GM23338 (cell line): ENCODE results near the gene FN3KRP. TPM values are rescaled to one million over a fixed set of nuclear protein-coding genes. Genes with fewer than 3 reads are reported as not detected.

Experiments used
- ATAC-seq: fragments of 200-7000 bp; cut with Tn5 transposase; 3 replicates; pipeline ENCODE4 v1.9.1; 2020
- DNase-seq: peaks from one replicate; pipeline ENCODE4 v3.0.0-alpha.2; 2015; ENCODE audit warnings: low spot score
- H2AFZ ChIP-seq: fragments of 200-600 bp; sonication (generic); 2 replicates; pipeline ENCODE4 v1.8.0; 2016; ENCODE audit warnings: antibody characterized with exemption, mild to moderate bottlenecking, moderate library complexity
- H3F3A ChIP-seq: fragments of 200-600 bp; sonication (generic); replicated peaks from 2 replicates; pipeline ENCODE4 v1.8.0; 2017; ENCODE audit warnings: antibody characterized with exemption, mixed run types, low read depth
- H3K27ac ChIP-seq: fragments of 200-600 bp; sonication (generic); 2 replicates; pipeline ENCODE4 v1.6.1; 2016; ENCODE audit warnings: low read depth
- H3K27me3 ChIP-seq: fragments of 200-600 bp; sonication (generic); 2 replicates; pipeline ENCODE4 v1.8.0; 2016; ENCODE audit warnings: mild to moderate bottlenecking, mixed run types, moderate library complexity; ENCODE audit not compliant: insufficient read depth
- H3K36me3 ChIP-seq: fragments of 200-600 bp; sonication (generic); 2 replicates; pipeline ENCODE4 v1.8.0; 2016; ENCODE audit warnings: mild to moderate bottlenecking; ENCODE audit not compliant: insufficient read depth
- H3K4me1 ChIP-seq: fragments of 200-600 bp; sonication (generic); 2 replicates; pipeline ENCODE4 v1.8.0; 2016; ENCODE audit warnings: mild to moderate bottlenecking, moderate library complexity; ENCODE audit not compliant: insufficient read depth
- H3K4me2 ChIP-seq: fragments of 200-600 bp; sonication (generic); 2 replicates; pipeline ENCODE4 v1.7.1; 2017; ENCODE audit warnings: mixed run types
- H3K4me3 ChIP-seq: fragments of 200-600 bp; sonication (generic); 2 replicates; pipeline ENCODE4 v1.6.1; 2016; ENCODE audit warnings: mixed run types
- H3K79me2 ChIP-seq: fragments of 200-600 bp; sonication (generic); replicated peaks from 2 replicates; pipeline ENCODE4 v1.8.0; 2017; ENCODE audit warnings: mild to moderate bottlenecking; ENCODE audit not compliant: insufficient read depth
- H3K9me2 ChIP-seq: fragments of 200-600 bp; sonication (generic); 2 replicates; pipeline ENCODE4 v1.8.0; 2017; ENCODE audit not compliant: insufficient read depth
- H4K20me1 ChIP-seq: fragments of 200-600 bp; sonication (generic); replicated peaks from 2 replicates; pipeline ENCODE4 v1.8.0; 2017; ENCODE audit warnings: mild to moderate bottlenecking; ENCODE audit not compliant: insufficient read depth
- H3K27ac Mint-ChIP-seq: 2 replicates; pipeline ENCODE4 v1.8.0; 2020; ENCODE audit warnings: inconsistent platforms, mild to moderate bottlenecking, moderate library complexity, mixed read lengths
- H3K27me3 Mint-ChIP-seq: 3 replicates; pipeline ENCODE4 v1.8.0; 2022; ENCODE audit warnings: low read depth, mild to moderate bottlenecking, moderate library complexity, mixed read lengths, inconsistent platforms; ENCODE audit not compliant: insufficient read depth, poor library complexity
- H3K36me3 Mint-ChIP-seq: 3 replicates; pipeline ENCODE4 v1.8.0; 2021; ENCODE audit warnings: low read depth, mild to moderate bottlenecking, inconsistent platforms, moderate library complexity, mixed read lengths
- H3K4me1 Mint-ChIP-seq: 3 replicates; pipeline ENCODE4 v1.8.0; 2020; ENCODE audit warnings: mild to moderate bottlenecking, inconsistent platforms, mixed read lengths
- H3K4me3 Mint-ChIP-seq: 3 replicates; pipeline ENCODE4 v1.8.0; 2021; ENCODE audit warnings: moderate library complexity, mild to moderate bottlenecking, inconsistent platforms, mixed read lengths
- H3K9me3 Mint-ChIP-seq: 3 replicates; pipeline ENCODE4 v1.8.0; 2020; ENCODE audit warnings: moderate library complexity, mild to moderate bottlenecking, inconsistent platforms, mixed read lengths
- CTCF ChIP-seq, 2 experiments: fragments of 200-600 bp in 1 of 2; sonication (generic) in 1 of 2; conservative IDR thresholded peaks; 2 replicates each; pipeline versions ENCODE4 v1.5.1 to v1.6.1; 2016 to 2017; ENCODE audit warnings: antibody characterized with exemption in 2 of 2, low read depth in 2 of 2, mild to moderate bottlenecking in 2 of 2, moderate library complexity in 1 of 2
- ETS1 ChIP-seq: IDR thresholded peaks from 2 replicates; pipeline ENCODE4 v1.6.1; 2016; ENCODE audit warnings: antibody characterized with exemption
- EZH2 ChIP-seq: fragments of 200-600 bp; sonication (generic); IDR thresholded peaks from one replicate; pipeline ENCODE4 v1.8.0; 2017; ENCODE audit warnings: antibody characterized with exemption, mild to moderate bottlenecking, low read depth; ENCODE audit not compliant: unreplicated experiment
- EZH2phosphoT487 ChIP-seq: fragments of 200-600 bp; sonication (generic); IDR thresholded peaks from one replicate; pipeline ENCODE4 v1.8.1; 2018; ENCODE audit warnings: antibody characterized with exemption; ENCODE audit not compliant: unreplicated experiment
- JUNB ChIP-seq: IDR thresholded peaks from one replicate; pipeline ENCODE4 v1.6.1; 2016; ENCODE audit warnings: antibody characterized with exemption; ENCODE audit not compliant: unreplicated experiment
- NANOG ChIP-seq: IDR thresholded peaks from 2 replicates; pipeline ENCODE4 v1.6.1; 2016; ENCODE audit warnings: antibody characterized with exemption, borderline replicate concordance
- POLR2AphosphoS5 ChIP-seq: IDR thresholded peaks from 2 replicates; pipeline ENCODE4 v1.6.1; 2016; ENCODE audit warnings: antibody characterized with exemption, low read depth
- STAT1 ChIP-seq: IDR thresholded peaks from one replicate; pipeline ENCODE4 v1.6.1; 2016; ENCODE audit warnings: antibody characterized with exemption; ENCODE audit not compliant: unreplicated experiment
- ZNF114 ChIP-seq: fragments of 250-450 bp; sonication (Bioruptor Pico); IDR thresholded peaks from 2 replicates; pipeline ENCODE4 v1.5.0; 2020; ENCODE audit warnings: mild to moderate bottlenecking, moderate library complexity
- ZNF331 ChIP-seq: fragments of 250-450 bp; sonication (Bioruptor Pico); IDR thresholded peaks from 2 replicates; pipeline ENCODE4 v1.5.0; 2020; ENCODE audit warnings: low read depth, mild to moderate bottlenecking, moderate library complexity
- polyA plus RNA-seq: library from polyadenylated mRNA; unstranded; fragments of >200 nt; fragmentation: Nextera tagmentation; extraction: Ambion mirVana; gene quantifications from 2 replicates; pipeline ENCODE4 v1.2.1, GENCODE V29; 2016
- total RNA-seq: library from RNA; depleted of rRNA; stranded (reverse); fragments of >200 nt; shearing (Covaris generic); gene quantifications from 2 replicates; pipeline ENCODE4 v1.2.3, GENCODE V29; 2014
- TF ChIP-seq, protein P1 (sequence below): fragments of 250-450 bp; sonication (Bioruptor Pico); IDR thresholded peaks from 2 replicates; pipeline ENCODE4 v1.5.0; 2020; ENCODE audit warnings: mild to moderate bottlenecking, moderate library complexity

The FN3KRP gene
- total and polyA plus RNA-seq, 2 experiments from 2014 or later, result 15.9 to 16.7 TPM

GRCh38 chr17:82679586-82680465 lies 36.7 kb upstream of the FN3KRP start:
- Histone ChIP-seq H3K4me1 (no peaks in the 10 kb centered on the region), H3F3A (no peaks in the 10 kb centered on the region), H2AFZ (no peak overlapping the region), H3K79me2 (no peaks in the 10 kb centered on the region), H3K9me2 (no peaks in the 10 kb centered on the region), H3K4me3 (no peak overlapping the region), H3K36me3 (no peaks in the 10 kb centered on the region), H3K4me2 (no peak overlapping the region), H4K20me1 (no peaks in the 10 kb centered on the region), H3K27ac (no peak overlapping the region), H3K27me3 (no peaks in the 10 kb centered on the region)
- Mint-ChIP-seq H3K27ac (no peak overlapping the region), H3K4me3 (no peak overlapping the region), H3K9me3 (peaks cover 9% of the 10 kb centered on the region; the same call in 2 of the 3 replicates), H3K36me3 (no peaks in the 10 kb centered on the region; the same call in 2 of the 3 replicates), H3K27me3 (peaks cover 5% of the 10 kb centered on the region), H3K4me1 (no peaks in the 10 kb centered on the region)
- TF ChIP-seq CTCF (conservative IDR thresholded peaks at IDR 0.05; ENCODE audit: low read depth in 2 of 2), result peak; percentile 38 to 79
- TF ChIP-seq EZH2, result no peak
- TF ChIP-seq ZNF114 (CRISPR knock-in tag), result no peak
- no peak for TF ChIP-seq JUNB
- ATAC-seq, result peak; percentile 97
- DNase-seq, result peak; percentile 50

DNA sequence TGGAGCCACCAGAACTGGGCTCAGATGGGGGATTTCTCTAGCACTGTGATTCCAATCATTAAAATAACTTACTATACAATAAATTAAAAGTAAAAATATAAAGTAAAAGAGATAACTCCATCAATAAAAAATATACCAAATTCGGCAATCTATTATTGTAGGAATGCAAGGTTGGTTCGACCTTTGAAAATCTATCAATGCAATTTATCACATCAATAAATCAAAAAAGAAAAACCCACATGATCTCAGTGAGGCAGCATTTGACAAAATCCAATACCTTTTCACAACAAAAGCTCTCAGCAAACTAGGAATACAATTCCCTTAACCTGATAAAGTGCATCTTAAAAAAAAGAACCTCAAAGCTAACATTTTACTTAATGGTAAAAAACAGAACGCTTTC lies 35.0 kb upstream of the FN3KRP start:
- Histone ChIP-seq H3K9me2 (no peaks in the 10 kb centered on the region), H3K79me2 (no peaks in the 10 kb centered on the region)
- peaks cover 3% of the 10 kb centered on the region for H3K27me3 Mint-ChIP-seq
- TF ChIP-seq EZH2phosphoT487 (no peak), NANOG (no peak), EZH2 (no peak), STAT1 (no peak), ZNF331 (CRISPR knock-in tag) (no peak), JUNB (no peak), ZNF114 (CRISPR knock-in tag) (no peak), POLR2AphosphoS5 (no peak), ETS1 (no peak)
- TF ChIP-seq, protein P1, sequence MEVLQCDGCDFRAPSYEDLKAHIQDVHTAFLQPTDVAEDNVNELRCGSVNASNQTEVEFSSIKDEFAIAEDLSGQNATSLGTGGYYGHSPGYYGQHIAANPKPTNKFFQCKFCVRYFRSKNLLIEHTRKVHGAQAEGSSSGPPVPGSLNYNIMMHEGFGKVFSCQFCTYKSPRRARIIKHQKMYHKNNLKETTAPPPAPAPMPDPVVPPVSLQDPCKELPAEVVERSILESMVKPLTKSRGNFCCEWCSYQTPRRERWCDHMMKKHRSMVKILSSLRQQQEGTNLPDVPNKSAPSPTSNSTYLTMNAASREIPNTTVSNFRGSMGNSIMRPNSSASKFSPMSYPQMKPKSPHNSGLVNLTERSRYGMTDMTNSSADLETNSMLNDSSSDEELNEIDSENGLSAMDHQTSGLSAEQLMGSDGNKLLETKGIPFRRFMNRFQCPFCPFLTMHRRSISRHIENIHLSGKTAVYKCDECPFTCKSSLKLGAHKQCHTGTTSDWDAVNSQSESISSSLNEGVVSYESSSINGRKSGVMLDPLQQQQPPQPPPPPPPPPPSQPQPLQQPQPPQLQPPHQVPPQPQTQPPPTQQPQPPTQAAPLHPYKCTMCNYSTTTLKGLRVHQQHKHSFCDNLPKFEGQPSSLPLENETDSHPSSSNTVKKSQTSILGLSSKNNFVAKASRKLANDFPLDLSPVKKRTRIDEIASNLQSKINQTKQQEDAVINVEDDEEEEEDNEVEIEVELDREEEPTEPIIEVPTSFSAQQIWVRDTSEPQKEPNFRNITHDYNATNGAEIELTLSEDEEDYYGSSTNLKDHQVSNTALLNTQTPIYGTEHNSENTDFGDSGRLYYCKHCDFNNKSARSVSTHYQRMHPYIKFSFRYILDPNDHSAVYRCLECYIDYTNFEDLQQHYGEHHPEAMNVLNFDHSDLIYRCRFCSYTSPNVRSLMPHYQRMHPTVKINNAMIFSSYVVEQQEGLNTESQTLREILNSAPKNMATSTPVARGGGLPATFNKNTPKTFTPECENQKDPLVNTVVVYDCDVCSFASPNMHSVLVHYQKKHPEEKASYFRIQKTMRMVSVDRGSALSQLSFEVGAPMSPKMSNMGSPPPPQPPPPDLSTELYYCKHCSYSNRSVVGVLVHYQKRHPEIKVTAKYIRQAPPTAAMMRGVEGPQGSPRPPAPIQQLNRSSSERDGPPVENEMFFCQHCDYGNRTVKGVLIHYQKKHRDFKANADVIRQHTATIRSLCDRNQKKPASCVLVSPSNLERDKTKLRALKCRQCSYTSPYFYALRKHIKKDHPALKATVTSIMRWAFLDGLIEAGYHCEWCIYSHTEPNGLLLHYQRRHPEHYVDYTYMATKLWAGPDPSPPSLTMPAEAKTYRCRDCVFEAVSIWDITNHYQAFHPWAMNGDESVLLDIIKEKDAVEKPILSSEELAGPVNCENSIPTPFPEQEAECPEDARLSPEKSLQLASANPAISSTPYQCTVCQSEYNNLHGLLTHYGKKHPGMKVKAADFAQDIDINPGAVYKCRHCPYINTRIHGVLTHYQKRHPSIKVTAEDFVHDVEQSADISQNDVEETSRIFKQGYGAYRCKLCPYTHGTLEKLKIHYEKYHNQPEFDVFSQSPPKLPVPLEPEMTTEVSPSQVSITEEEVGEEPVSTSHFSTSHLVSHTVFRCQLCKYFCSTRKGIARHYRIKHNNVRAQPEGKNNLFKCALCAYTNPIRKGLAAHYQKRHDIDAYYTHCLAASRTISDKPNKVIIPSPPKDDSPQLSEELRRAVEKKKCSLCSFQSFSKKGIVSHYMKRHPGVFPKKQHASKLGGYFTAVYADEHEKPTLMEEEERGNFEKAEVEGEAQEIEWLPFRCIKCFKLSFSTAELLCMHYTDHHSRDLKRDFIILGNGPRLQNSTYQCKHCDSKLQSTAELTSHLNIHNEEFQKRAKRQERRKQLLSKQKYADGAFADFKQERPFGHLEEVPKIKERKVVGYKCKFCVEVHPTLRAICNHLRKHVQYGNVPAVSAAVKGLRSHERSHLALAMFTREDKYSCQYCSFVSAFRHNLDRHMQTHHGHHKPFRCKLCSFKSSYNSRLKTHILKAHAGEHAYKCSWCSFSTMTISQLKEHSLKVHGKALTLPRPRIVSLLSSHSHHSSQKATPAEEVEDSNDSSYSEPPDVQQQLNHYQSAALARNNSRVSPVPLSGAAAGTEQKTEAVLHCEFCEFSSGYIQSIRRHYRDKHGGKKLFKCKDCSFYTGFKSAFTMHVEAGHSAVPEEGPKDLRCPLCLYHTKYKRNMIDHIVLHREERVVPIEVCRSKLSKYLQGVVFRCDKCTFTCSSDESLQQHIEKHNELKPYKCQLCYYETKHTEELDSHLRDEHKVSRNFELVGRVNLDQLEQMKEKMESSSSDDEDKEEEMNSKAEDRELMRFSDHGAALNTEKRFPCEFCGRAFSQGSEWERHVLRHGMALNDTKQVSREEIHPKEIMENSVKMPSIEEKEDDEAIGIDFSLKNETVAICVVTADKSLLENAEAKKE (CRISPR knock-in tag), result no peak

More for the DNA sequence above, 35.0 kb upstream of the FN3KRP start:
- Histone ChIP-seq H3K4me2 (no peak overlapping the region), H4K20me1 (no peaks in the 10 kb centered on the region), H3K27me3 (no peaks in the 10 kb centered on the region), H2AFZ (no peak overlapping the region), H3K27ac (no peak overlapping the region), H3K4me1 (no peaks in the 10 kb centered on the region), H3K4me3 (no peak overlapping the region), H3K36me3 (no peaks in the 10 kb centered on the region), H3F3A (no peaks in the 10 kb centered on the region)
- Mint-ChIP-seq H3K36me3 (no peaks in the 10 kb centered on the region; the same call in 2 of the 3 replicates), H3K9me3 (peaks cover 9% of the 10 kb centered on the region; the same call in 2 of the 3 replicates), H3K4me3 (no peak overlapping the region), H3K27ac (no peak overlapping the region), H3K4me1 (no peaks in the 10 kb centered on the region)
- ATAC-seq, result no peak
- DNase-seq, result no peak
